GM20000 (cell line): ENCODE results near the gene KDM7A.

ENCODE experiments used
- DNase-seq: peaks from one replicate; pipeline ENCODE4 v3.0.0; 2012; ENCODE audit warnings: low spot score
- TF ChIP-seq, protein P1 (sequence below): IDR thresholded peaks from 2 replicates; pipeline ENCODE4 v1.5.1; 2012; ENCODE audit warnings: mild to moderate bottlenecking, control low read depth; ENCODE audit errors: extremely low read depth, missing control alignments

Gene KDM7A

DNA sequence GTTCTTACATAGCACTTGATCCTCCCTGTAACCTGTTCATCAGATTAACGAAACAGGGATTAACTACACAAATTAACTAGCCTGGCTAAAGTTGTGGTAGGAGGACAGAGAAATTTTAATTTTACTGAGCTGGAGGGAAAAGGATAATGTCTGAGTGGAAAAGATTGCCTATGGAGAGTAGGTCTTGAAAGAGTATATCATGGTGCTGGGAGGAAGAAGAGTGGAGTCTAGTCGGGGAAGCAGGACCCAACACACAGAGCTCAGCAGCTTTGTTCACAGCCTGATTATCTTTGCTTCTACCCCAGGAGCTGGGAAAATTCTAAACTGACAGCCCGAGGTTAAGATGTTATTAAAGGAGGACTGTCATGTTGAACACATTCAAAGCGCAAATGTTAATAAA, 6.1 kb upstream of the KDM7A start:
- no peak for DNase-seq
- TF ChIP-seq, protein P1, sequence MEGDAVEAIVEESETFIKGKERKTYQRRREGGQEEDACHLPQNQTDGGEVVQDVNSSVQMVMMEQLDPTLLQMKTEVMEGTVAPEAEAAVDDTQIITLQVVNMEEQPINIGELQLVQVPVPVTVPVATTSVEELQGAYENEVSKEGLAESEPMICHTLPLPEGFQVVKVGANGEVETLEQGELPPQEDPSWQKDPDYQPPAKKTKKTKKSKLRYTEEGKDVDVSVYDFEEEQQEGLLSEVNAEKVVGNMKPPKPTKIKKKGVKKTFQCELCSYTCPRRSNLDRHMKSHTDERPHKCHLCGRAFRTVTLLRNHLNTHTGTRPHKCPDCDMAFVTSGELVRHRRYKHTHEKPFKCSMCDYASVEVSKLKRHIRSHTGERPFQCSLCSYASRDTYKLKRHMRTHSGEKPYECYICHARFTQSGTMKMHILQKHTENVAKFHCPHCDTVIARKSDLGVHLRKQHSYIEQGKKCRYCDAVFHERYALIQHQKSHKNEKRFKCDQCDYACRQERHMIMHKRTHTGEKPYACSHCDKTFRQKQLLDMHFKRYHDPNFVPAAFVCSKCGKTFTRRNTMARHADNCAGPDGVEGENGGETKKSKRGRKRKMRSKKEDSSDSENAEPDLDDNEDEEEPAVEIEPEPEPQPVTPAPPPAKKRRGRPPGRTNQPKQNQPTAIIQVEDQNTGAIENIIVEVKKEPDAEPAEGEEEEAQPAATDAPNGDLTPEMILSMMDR, result no peak

- TF ChIP-seq, protein P1, result no peak
- no peak for DNase-seq
Observed at GRCh38 chr7:140179339-140179738, 2.6 kb upstream of the KDM7A start.

DNA sequence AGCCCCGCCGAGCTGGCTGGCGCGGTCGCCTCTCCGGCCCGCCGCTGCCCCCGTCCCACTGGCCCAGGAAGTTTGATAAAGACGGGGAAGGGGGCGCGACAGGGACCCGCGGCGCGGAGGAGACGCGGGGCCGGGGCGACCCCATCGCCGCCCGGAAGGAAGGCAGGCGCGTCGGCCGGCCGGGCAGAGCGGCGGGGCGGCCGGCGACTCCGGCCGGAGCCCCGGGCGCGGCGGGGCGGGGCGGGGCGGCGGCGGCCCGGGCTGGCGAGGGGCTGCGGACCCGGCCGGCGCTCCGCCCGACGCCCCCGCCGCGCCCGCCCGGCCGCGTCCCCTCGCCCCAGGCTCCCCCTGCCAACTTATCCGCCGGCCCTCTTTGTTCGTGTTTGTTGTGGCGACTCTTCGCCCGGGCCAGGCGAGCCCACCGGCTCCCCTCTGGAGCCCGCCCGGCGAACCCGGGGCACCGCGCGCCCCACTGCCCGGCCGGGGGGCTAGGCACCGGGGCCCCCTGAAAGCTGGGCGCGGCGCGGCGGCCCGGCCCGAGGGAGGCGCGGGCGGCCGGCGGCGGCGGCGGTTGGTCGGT, 571 bp downstream of the KDM7A start:
- TF ChIP-seq, protein P1, result no peak
- DNase-seq, result peak; percentile 53

- DNase-seq, result peak; percentile 88
- TF ChIP-seq, protein P1, result peak; percentile 70
Observed at GRCh38 chr7:140175221-140176121, 1.3 kb downstream of the KDM7A start.

GRCh38 chr7:140174217-140174616, 2.6 kb downstream of the KDM7A start:
- TF ChIP-seq, protein P1, result no peak
- DNase-seq, result no peak

GRCh38 chr7:140170375-140170774, 6.4 kb downstream of the KDM7A start:
- no peak for DNase-seq
- TF ChIP-seq, protein P1, result no peak

GRCh38 chr7:140168816-140169215, 8.0 kb downstream of the KDM7A start:
- no peak for DNase-seq
- TF ChIP-seq, protein P1, result no peak
